IPS-15b (cell line): Measurements from ENCODE around the gene AVEN.
"Not testable (repeated sequence)": the region's sequence is repeated elsewhere in the genome, so short reads cannot be mapped to it uniquely, and the experiment has no call there.

ENCODE experiments used
- H3K27me3 ChIP-seq: one replicate; pipeline ENCODE4 v1.6.1; 2013; ENCODE audit warnings: low read length; ENCODE audit not compliant: control insufficient read depth, insufficient read depth
- H3K36me3 ChIP-seq: one replicate; pipeline ENCODE4 v1.6.1; 2013; ENCODE audit warnings: low read length; ENCODE audit not compliant: control insufficient read depth, insufficient read depth
- H3K4me1 ChIP-seq: one replicate; pipeline ENCODE4 v1.6.1; 2013; ENCODE audit warnings: mild to moderate bottlenecking, low read length; ENCODE audit not compliant: control insufficient read depth, insufficient read depth
- H3K4me3 ChIP-seq: one replicate; pipeline ENCODE4 v1.5.1; 2013; ENCODE audit warnings: low read depth, low read length
- H3K9ac ChIP-seq: one replicate; pipeline ENCODE4 v1.6.1; 2013; ENCODE audit warnings: low read depth, mild to moderate bottlenecking, low read length
- H3K9me3 ChIP-seq: one replicate; pipeline ENCODE4 v1.6.1; 2013; ENCODE audit warnings: mild to moderate bottlenecking, low read length; ENCODE audit not compliant: control insufficient read depth, insufficient read depth

Gene AVEN

DNA sequence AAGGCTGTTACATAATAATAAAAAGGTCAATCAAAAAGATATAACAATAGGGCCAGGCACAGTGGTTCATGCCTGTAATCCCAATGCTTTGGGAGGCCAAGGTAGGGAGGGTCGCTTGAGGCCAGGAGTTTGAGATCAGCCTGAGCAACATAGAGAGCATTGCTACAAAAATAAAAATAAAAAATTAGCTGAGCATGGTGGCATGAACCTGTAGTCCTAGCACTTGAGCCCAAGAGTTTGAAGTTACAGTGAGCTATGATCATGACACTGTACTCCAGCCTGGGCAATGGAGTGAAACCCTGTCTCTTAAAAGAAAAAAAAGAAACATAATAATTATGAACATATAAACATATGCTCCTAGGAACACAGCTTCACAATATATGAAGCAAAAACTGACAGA lies 29.3 kb downstream of the AVEN start:
- H3K9ac ChIP-seq = no peak overlapping the region
- H3K27me3 ChIP-seq = no peaks in the 10 kb centered on the region
- no peaks in the 10 kb centered on the region for H3K36me3 ChIP-seq
- no peak overlapping the region for H3K4me3 ChIP-seq
- no peaks in the 10 kb centered on the region for H3K9me3 ChIP-seq
- H3K4me1 ChIP-seq = no peaks in the 10 kb centered on the region

DNA sequence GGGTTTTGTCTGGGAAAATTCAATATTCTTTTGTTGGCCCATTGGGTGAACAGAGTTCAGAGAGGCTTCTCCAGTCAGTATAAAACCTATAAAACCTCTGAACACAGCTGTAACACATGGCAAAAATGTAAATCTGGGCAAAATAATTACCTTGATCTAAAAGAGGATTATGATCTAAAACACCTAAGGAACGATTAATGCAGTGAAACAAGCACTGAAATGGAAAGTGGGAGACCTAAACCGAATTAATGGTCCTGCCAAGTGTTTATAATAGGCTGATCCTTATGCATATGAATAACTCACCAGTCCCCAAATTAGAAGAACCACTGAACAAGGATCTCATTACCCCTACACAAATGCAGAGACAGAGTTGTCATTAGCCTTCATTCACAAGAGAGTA lies 32.6 kb downstream of the AVEN start:
- Histone ChIP-seq H3K4me1 (no peaks in the 10 kb centered on the region), H3K36me3 (no peaks in the 10 kb centered on the region), H3K4me3 (no peak overlapping the region), H3K9ac (no peak overlapping the region), H3K27me3 (no peaks in the 10 kb centered on the region), H3K9me3 (no peaks in the 10 kb centered on the region)

DNA sequence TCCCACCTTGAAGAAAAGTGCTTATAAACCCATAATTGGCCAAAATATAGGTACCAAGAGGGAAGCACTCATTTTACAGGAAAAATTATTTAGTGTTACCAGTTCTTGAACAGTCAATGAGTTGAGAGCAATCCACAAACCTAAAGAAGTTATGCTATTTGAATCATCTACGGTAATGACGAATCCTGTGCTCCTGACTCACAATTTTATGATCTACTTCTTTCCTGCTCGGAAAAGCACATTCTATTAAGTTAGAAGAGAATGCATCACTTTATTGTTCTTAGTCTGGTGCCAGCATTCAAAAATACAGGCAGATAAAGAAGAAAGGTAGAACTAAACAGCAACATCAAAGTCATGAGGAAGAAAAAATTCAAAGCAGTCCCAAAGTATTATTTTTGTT lies 37.5 kb downstream of the AVEN start:
- H3K9me3 ChIP-seq = no peaks in the 10 kb centered on the region
- no peaks in the 10 kb centered on the region for H3K36me3 ChIP-seq
- no peak overlapping the region for H3K4me3 ChIP-seq
- H3K9ac ChIP-seq = no peak overlapping the region
- H3K27me3 ChIP-seq = no peaks in the 10 kb centered on the region
- no peaks in the 10 kb centered on the region for H3K4me1 ChIP-seq

DNA sequence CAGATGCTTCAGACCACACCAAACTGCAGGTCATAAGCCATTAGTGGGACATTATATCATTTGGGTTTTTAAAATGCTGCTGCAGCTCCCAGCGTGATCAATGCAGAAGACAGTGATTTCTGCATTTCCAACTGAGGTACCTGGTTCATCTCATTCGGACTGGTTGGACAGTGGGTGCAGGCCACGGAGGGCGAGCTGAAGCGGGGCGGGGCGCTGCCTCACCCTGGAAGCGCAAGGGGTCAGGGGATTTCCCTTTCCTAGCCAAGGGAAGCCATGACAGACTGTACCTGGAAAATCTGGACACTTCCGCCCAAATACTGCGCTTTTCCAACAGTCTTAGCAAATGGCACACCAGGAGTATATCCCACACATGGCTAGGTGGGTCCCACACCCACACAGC lies 43.3 kb downstream of the AVEN start:
- not testable (repeated sequence) for H3K36me3 ChIP-seq, H3K4me3 ChIP-seq, H3K4me1 ChIP-seq, H3K27me3 ChIP-seq, H3K9me3 ChIP-seq, H3K9ac ChIP-seq

DNA sequence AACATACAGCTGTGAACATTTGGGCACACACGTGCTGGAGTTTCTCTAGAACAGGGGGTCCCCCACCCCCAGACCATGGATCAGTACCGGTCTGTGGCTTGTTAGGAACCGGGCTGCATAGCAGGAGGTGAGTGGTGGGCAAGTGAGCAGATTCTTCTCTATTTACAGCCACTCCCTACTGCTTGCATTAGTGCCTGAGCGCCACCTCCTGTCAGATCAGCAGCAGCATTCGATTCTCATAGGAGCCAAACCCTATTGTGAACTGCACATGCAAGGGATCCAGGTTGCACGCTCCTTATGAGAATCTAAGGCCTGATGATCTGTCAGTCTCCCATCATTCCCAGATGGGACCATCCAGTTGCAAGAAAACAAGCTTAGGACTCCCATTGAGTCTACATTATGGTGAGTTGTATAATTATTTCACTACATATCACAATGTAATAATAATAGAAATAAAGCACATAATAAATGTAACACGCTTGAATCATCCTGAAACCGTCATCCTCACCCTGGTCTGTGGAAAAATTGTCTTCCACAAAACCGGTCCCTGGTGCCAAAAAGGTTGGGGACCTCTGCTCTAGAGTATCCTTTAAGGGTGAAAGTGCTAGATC lies 44.9 kb downstream of the AVEN start:
- Histone ChIP-seq H3K4me3 (no peak overlapping the region), H3K27me3 (no peaks in the 10 kb centered on the region), H3K36me3 (no peaks in the 10 kb centered on the region), H3K9ac (no peak overlapping the region), H3K9me3 (no peaks in the 10 kb centered on the region), H3K4me1 (peaks cover 2% of the 10 kb centered on the region)

DNA sequence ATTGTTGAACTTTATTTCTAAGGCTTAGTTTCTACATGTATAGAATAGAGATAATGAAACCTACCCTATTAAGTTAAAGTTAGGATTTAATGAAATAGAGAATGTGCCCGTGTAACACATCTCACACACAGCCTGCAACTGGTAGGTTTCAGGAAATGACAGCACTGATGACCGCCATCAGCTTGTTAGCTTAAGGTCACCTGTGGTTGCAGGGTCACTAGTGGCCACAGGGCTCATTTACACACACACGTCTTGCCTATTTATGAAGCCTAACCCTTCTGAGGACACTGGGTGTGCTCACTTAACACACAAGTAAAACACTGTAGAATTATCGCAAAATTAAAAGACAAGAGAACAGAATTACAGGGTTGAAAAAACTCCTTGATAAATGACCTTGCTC lies 50.6 kb downstream of the AVEN start:
- no peak overlapping the region for H3K9ac ChIP-seq
- no peaks in the 10 kb centered on the region for H3K36me3 ChIP-seq
- no peak overlapping the region for H3K4me3 ChIP-seq
- no peaks in the 10 kb centered on the region for H3K9me3 ChIP-seq
- H3K4me1 ChIP-seq = no peaks in the 10 kb centered on the region
- no peaks in the 10 kb centered on the region for H3K27me3 ChIP-seq

DNA sequence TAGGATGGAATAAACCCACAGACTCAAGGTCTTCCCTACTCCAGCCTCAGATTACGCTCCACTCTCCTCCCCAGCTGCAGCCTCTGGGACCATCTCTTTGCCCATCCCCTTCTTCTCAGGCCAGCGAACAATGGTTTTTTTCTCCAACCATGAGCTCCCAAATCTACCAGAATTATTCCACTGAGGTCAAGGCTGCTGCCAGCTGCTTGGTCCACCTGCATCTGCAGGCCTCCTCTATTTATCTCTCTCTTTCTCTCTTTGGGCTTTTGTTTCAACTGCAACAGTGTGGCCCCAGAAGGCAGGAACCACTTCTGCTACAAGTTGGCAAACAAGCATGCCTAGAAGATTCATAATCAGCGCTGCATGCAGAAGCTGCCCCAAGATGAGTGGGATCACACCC lies 51.6 kb downstream of the AVEN start:
- Histone ChIP-seq H3K4me1 (no peaks in the 10 kb centered on the region), H3K9me3 (no peaks in the 10 kb centered on the region), H3K9ac (no peak overlapping the region), H3K36me3 (no peaks in the 10 kb centered on the region), H3K27me3 (no peaks in the 10 kb centered on the region), H3K4me3 (no peak overlapping the region)

DNA sequence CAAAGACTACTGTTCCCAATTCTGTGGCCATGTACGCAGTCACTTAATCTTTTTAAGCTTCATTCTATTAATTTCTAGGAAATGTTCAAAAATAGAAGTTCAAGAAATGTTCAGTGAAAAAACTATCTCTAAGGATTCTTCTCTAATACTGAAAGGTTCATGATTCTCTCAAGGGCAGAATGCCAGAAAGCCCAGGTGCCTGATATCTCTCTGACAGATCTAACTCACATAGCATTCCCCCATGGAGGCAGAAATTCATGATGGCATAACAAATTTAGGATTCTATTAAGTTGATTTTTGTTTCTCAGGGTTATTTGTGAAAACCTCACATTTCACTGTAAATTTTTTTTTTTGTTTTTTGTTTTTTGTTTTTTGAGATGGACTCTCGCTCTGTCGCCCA lies 53.3 kb downstream of the AVEN start:
- Histone ChIP-seq H3K4me1 (no peaks in the 10 kb centered on the region), H3K9ac (no peak overlapping the region), H3K27me3 (no peaks in the 10 kb centered on the region), H3K4me3 (no peak overlapping the region), H3K36me3 (no peaks in the 10 kb centered on the region), H3K9me3 (no peaks in the 10 kb centered on the region)

DNA sequence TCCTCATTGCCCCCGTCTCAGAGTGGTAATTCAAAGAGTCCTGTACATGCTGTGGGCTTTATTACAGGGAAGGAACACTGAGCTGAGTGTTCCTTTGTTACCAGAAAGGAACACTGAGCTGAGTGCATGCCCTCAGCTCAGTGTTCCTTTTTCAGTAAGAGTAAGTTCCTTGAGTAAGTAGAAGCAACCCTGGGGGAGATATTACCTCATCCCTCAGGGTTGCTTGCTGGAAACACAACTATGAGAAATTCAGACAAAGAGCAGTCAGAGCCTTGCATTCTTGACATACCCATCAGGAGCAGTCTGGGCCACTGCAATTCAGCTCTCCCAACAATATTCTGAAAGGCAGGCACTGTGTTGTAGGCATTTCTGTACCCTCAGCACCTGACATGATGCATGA lies 53.7 kb downstream of the AVEN start:
- H3K4me3 ChIP-seq = no peak overlapping the region
- no peak overlapping the region for H3K9ac ChIP-seq
- no peaks in the 10 kb centered on the region for H3K4me1 ChIP-seq
- H3K36me3 ChIP-seq = no peaks in the 10 kb centered on the region
- H3K9me3 ChIP-seq = no peaks in the 10 kb centered on the region
- no peaks in the 10 kb centered on the region for H3K27me3 ChIP-seq

DNA sequence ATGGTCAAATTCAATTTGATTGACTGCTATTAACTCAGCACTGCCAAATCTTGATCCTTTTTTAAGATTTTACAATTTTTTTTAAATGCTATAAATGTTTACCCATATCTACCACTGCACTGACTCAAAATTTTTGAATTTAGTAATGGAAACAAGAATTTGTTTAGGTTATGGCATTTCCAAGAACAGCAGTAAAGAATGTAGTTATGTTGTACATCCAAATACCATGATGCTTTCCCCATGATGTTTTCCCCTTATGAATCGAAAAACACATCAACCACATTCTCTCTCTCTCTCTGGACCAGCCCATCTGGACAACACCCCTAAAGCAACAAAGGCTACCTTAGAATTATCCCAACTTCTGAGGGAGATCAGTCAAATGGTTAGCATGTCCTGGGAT lies 56.5 kb downstream of the AVEN start:
- H3K4me1 ChIP-seq = no peaks in the 10 kb centered on the region
- H3K36me3 ChIP-seq = no peaks in the 10 kb centered on the region
- H3K9ac ChIP-seq = no peak overlapping the region
- no peaks in the 10 kb centered on the region for H3K9me3 ChIP-seq
- no peaks in the 10 kb centered on the region for H3K27me3 ChIP-seq
- no peak overlapping the region for H3K4me3 ChIP-seq

DNA sequence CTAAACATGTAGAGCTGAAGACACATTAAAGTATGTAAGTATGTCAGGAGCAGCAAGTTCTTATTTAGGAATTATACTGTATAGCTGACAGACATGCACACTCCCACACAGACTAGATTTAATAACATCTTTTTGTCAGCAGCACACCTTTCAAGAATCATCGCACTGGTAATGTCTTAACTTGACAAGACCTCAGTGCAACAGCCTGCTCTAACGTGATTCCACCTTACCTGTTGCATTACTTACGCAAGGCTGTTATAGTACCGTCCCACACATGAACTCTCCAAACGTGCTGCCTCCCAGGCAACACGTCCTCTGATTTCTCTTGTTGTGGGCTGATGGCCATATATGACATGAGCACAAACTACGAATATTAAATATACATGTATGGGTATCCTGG lies 58.8 kb downstream of the AVEN start:
- no peaks in the 10 kb centered on the region for H3K4me1 ChIP-seq
- no peak overlapping the region for H3K9ac ChIP-seq
- H3K36me3 ChIP-seq = no peaks in the 10 kb centered on the region
- H3K27me3 ChIP-seq = no peaks in the 10 kb centered on the region
- H3K4me3 ChIP-seq = no peak overlapping the region
- H3K9me3 ChIP-seq = no peaks in the 10 kb centered on the region

DNA sequence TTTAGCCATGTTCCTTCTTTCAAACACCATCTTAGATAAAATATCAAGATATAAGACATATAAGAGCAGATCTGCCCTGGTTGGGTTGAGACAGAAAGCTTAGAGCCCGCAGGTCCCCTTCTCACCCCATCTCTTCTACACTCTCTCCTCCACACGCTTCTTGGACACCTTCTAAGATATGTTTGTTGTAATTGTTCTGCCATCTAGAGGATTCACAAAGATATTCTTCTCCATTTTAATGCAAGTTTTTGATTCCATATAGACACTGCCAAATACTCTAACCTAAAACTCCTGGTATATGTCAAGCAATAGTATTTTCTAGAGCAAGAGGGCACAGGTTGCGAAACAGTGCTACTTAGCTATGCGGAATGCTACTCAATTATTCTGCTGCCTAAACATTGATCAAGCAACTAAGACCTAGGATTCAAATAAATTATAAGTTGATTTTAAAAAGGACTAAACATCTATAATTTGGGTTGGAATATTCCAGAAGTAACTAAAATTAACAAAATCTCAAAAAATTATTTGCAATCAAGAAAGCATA lies 63.9 kb downstream of the AVEN start:
- Histone ChIP-seq H3K36me3 (no peaks in the 10 kb centered on the region), H3K4me3 (no peak overlapping the region), H3K9me3 (no peaks in the 10 kb centered on the region), H3K9ac (no peak overlapping the region), H3K4me1 (no peaks in the 10 kb centered on the region), H3K27me3 (no peaks in the 10 kb centered on the region)
